Activated CD8-positive, alpha-beta T cell treated with anti-CD3 and anti-CD28 coated beads for 36 hours (primary cell): ENCODE measurements around the gene CDKAL1. TPM values are rescaled to one million over a fixed set of nuclear protein-coding genes. Genes with fewer than 3 reads are reported as not detected.

Source experiments
- ATAC-seq: fragments of 200-7000 bp; cut with Tn5 transposase; one replicate; pipeline ENCODE4 v1.10.0; 2021; ENCODE audit warnings: mild to moderate bottlenecking, moderate library complexity
- CTCF ChIA-PET: fragments of 350-600 bp; sonication (Branson Sonifier 250); formaldehyde crosslinking; loops from one replicate; lab custom pipeline; 2021; ENCODE audit warnings: antibody characterized with exemption; lab: Charles Lee
- POLR2A ChIA-PET: fragments of 350-600 bp; sonication (Branson Sonifier 250); formaldehyde crosslinking; loops from one replicate; lab custom pipeline; 2021; ENCODE audit warnings: antibody characterized with exemption; lab: Charles Lee
- DNase-seq: peaks from one replicate; pipeline ENCODE4 v3.0.0-alpha.2; 2020
- H3K27ac Mint-ChIP-seq: one replicate; pipeline ENCODE4 v1.8.0; 2021; ENCODE audit warnings: mild to moderate bottlenecking, mixed read lengths
- H3K27me3 Mint-ChIP-seq: one replicate; pipeline ENCODE4 v1.8.0; 2021; ENCODE audit warnings: mixed read lengths
- H3K36me3 Mint-ChIP-seq: one replicate; pipeline ENCODE4 v1.8.0; 2021; ENCODE audit warnings: low read depth, mixed read lengths
- H3K4me1 Mint-ChIP-seq: one replicate; pipeline ENCODE4 v1.8.0; 2021; ENCODE audit warnings: low read depth, mixed read lengths
- H3K4me3 Mint-ChIP-seq: one replicate; pipeline ENCODE4 v1.8.0; 2021; ENCODE audit warnings: mild to moderate bottlenecking, moderate library complexity, mixed read lengths
- H3K9me3 Mint-ChIP-seq: one replicate; pipeline ENCODE4 v1.8.0; 2021; ENCODE audit warnings: mixed read lengths
- CTCF ChIP-seq: fragments of 200-600 bp; IDR thresholded peaks from one replicate; pipeline ENCODE4 v1.8.0; 2022; ENCODE audit warnings: antibody characterized with exemption, mild to moderate bottlenecking
- intact Hi-C: fragments of 100-400 bp; cut with micrococcal nuclease; formaldehyde crosslinking; loops from one replicate; pipeline ENCODE4 v1.10.0; 2022
- total RNA-seq, 2 experiments: library from RNA; stranded (reverse); gene quantifications; one replicate each; pipeline ENCODE4 v1.2.3, GENCODE V29; 2021

Gene CDKAL1
- total RNA-seq, 2 experiments from 2014 or later = 21.6 to 23.6 TPM

GRCh38 chr6:20882014-20882413 lies 347.8 kb downstream of the CDKAL1 start:
- TF ChIP-seq CTCF = no peak
- POLR2A ChIA-PET = no interaction called here

GRCh38 chr6:20885076-20885475 lies 350.8 kb downstream of the CDKAL1 start:
- Mint-ChIP-seq H3K4me3 (no peak overlapping the region), H3K4me1 (no peaks in the 10 kb centered on the region), H3K27ac (no peak overlapping the region), H3K9me3 (peaks cover 38% of the 10 kb centered on the region), H3K36me3 (peaks cover 49% of the 10 kb centered on the region), H3K27me3 (no peaks in the 10 kb centered on the region)
- ATAC-seq (no peak), DNase-seq (no peak)
- CTCF ChIA-PET = no interaction called here
- TF ChIP-seq CTCF = no peak
- POLR2A ChIA-PET = no interaction called here
- intact Hi-C loops = no loop called here

More at GRCh38 chr6:20882014-20882413, 347.8 kb downstream of the CDKAL1 start:
- Mint-ChIP-seq H3K9me3 (peaks cover 36% of the 10 kb centered on the region), H3K4me1 (peaks cover 10% of the 10 kb centered on the region), H3K36me3 (peaks cover 60% of the 10 kb centered on the region), H3K27me3 (no peaks in the 10 kb centered on the region), H3K27ac (no peak overlapping the region), H3K4me3 (no peak overlapping the region)
- CTCF ChIA-PET = no interaction called here
- intact Hi-C loops = no loop called here
- ATAC-seq = no peak
- no peak for DNase-seq

GRCh38 chr6:20891161-20891560 lies 356.9 kb downstream of the CDKAL1 start:
- ChIA-PET CTCF (no interaction called here), POLR2A (interaction anchor here (0.6 kb wide), 1 partner anchor 457 kb away, joined by 4 read pairs; no protein-coding TSS in a partner anchor)
- no peak for TF ChIP-seq CTCF
- Mint-ChIP-seq H3K9me3 (peaks cover 14% of the 10 kb centered on the region), H3K36me3 (peaks cover 22% of the 10 kb centered on the region), H3K4me1 (no peaks in the 10 kb centered on the region), H3K4me3 (no peak overlapping the region), H3K27ac (no peak overlapping the region), H3K27me3 (no peaks in the 10 kb centered on the region)
- DNase-seq = no peak
- ATAC-seq = no peak
- intact Hi-C loops = no loop called here

DNA sequence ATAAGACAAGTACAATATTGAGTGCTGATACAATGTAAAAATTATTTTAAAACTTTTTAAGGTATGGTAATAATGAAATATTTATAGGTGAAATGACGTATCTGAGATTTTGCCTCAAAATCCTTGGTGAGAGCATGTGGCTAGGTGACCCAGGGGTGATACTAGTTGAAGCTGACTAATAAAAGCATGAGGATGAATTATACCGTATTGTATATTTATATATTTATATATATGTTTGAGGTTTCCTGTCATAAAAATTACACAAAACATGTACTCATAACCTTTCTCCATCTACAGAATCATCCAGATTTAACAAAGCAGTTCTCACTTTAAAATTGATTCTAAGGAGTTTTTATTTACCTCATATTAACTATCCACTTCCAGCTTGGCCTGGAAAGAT lies 358.1 kb downstream of the CDKAL1 start:
- TF ChIP-seq CTCF = no peak
- H3K4me3 Mint-ChIP-seq = no peak overlapping the region
- no peak for DNase-seq
- CTCF ChIA-PET = no interaction called here
- H3K27me3 Mint-ChIP-seq = no peaks in the 10 kb centered on the region
- peaks cover 5% of the 10 kb centered on the region for H3K9me3 Mint-ChIP-seq
- ATAC-seq = no peak
- no peak overlapping the region for H3K27ac Mint-ChIP-seq
- no peaks in the 10 kb centered on the region for H3K4me1 Mint-ChIP-seq
- intact Hi-C loops = no loop called here
- POLR2A ChIA-PET = no interaction called here
- H3K36me3 Mint-ChIP-seq = peaks cover 24% of the 10 kb centered on the region

DNA sequence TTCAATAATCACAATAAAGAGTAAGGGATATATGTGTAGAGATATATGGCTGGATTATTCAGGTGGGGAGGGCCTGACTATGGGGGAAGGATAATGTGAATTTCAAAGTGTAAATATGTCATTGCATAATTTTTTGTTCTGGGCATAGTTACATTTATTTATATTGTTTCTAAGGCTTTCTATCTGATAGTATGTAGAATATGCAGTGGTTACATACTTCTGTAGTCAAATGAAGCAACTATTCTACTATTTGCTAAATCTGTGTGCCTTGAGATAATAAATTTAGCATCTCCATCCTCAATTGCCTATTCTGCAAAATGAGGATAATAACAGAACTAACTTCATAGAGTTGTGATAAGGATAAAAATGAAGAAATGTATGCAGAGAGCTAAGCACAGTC lies 359.2 kb downstream of the CDKAL1 start:
- no peaks in the 10 kb centered on the region for H3K4me1 Mint-ChIP-seq
- peaks cover 2% of the 10 kb centered on the region for H3K9me3 Mint-ChIP-seq
- DNase-seq = no peak
- CTCF ChIA-PET = interaction anchor here (0.6 kb wide), 1 partner anchor 796 kb away, joined by 5 read pairs; no protein-coding TSS in a partner anchor
- no peak for ATAC-seq
- H3K27ac Mint-ChIP-seq = no peak overlapping the region
- H3K4me3 Mint-ChIP-seq = no peak overlapping the region
- intact Hi-C loops = no loop called here
- TF ChIP-seq CTCF = no peak
- peaks cover 22% of the 10 kb centered on the region for H3K36me3 Mint-ChIP-seq
- H3K27me3 Mint-ChIP-seq = no peaks in the 10 kb centered on the region
- POLR2A ChIA-PET = no interaction called here
